Activated CD8-positive, alpha-beta memory T cell treated with anti-CD3 and anti-CD28 coated beads, Interleukin-2, amount 50 U/mL, for 1 hour (primary cell): ENCODE measurements around the gene RIN3.

ENCODE experiments used
- DNase-seq: peaks from one replicate; pipeline ENCODE4 v3.0.0-alpha.2; 2020; ENCODE audit errors: extremely low read depth

The RIN3 gene

GRCh38 chr14:92712654-92713051 lies 199.1 kb downstream of the RIN3 start:
- no peak for DNase-seq

- peak; percentile 51 for DNase-seq
Observed at GRCh38 chr14:92714739-92715307, 201.2 kb downstream of the RIN3 start.

- DNase-seq = no peak
Observed at GRCh38 chr14:92716131-92716530, 202.6 kb downstream of the RIN3 start.

DNA sequence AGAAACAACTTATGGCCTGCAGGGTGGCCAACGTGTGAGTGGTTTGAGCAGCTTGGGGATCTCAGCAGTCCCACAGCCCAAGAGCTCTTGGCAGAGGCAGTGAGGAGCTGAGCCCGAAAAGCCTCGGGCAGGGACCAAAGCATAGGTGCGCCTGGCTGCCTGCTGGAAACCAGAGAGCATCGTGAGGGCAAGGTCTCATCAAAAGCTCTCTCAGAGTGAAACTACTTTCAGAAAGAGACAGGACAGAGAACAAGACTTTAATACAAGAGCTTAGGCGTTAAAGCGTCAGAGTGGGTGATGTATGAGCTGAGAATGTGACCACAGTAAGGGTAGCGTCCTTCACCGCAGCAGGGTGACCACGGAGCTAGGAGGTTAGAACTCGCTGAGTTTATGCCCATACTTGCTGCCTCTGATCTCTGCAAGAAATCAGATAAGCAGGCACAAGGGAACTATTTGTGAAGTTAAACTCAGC lies 204.0 kb downstream of the RIN3 start:
- no peak for DNase-seq

- no peak for DNase-seq
Observed at GRCh38 chr14:92718664-92719063, 205.1 kb downstream of the RIN3 start.

GRCh38 chr14:92719421-92719820 lies 205.8 kb downstream of the RIN3 start:
- no peak for DNase-seq

DNA sequence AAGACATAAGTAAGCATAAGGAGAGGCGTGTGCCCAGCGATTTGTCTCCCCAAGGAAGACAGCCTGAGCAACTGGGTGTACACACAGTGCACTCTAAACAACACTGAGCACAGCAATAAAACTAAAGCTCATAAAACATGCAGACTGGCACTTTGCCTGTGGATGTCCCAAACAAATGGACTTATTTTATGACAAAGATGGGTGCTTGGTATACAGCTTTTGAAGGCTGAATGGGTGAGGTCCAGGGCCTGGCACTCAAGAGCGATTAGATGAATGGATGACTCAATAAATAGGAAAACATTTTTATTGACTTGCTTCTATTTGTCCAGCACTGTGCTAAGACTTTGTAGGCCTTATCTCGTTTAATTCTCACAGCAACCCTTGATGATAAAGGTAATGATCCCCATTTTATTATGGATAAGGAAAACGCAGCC lies 206.3 kb downstream of the RIN3 start:
- DNase-seq = no peak

DNA sequence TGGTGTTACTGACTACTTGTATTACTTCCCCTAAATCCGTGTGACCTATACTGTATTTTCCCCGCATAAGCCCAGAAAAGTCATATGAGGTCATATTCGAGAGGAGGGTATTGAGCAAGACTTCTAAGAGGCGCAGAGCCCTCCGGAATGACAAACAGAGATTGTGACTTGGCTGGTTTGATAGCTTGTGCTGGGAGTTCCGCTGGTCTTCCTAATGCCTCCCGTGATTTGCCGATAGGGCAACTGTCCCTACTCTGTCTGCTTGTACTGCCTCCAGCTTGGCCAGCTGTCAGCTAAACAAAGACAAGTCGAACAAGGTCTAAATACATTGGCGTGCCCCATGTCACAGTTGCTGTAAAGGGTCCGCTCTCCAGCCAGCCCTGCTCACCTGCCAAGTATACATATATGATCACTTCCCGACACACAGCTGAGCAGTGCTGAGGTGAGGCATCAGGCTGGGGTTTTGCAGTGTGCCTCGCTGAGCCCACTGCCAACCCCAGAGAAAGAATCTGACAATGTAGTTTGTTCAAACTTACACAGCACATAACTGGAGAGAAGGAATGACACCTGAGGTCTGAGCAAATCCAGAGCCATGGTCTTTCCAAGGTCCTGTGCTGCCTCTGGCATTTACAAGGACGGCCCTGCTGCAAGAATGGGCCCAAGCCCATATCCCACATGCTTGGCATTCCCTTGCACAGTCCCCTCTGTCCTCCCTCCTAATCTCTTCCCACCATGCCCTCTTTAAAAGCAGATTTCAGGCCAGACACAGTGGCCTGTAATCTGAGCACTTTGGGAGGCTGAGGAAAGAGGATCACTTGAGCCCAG lies 211.1 kb downstream of the RIN3 start:
- no peak for DNase-seq

DNA sequence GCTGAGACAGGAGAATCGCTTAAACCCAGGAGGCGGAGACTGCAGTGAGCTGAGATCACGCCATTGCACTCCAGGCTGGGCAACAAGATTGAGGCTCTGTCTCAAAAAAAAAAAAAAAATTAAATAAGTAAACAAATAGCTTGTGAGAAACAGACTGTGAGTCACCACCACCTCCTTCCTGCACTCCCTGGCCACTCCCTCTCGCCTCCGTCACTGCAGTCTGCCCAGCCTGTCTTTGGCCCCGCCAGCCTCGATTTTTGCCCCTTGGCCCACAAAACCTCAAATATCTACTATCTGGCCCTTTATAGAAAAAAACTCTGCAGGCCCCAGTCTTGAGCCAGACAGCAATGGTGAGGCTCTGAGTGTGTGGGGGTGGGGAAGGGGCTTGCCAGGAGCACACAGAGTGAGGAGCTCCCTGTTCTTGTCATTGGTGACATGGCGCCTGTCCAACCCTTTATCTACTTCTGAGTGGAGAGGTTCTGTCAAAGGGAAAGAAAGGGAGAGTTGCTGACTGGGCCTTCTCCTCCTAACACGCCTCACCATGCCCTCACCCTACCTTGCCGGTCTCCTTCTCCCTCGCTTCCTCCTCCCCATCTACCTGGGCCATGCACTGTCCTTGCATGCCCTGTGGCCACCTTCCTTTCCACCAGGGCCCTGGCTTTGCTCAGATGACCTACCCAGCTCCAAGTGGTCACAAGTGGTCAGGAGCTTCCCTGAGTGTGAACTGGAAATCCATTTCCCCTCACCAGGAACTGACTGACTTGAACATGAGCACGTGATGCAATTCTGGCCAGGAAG lies 212.8 kb downstream of the RIN3 start:
- no peak for DNase-seq

DNA sequence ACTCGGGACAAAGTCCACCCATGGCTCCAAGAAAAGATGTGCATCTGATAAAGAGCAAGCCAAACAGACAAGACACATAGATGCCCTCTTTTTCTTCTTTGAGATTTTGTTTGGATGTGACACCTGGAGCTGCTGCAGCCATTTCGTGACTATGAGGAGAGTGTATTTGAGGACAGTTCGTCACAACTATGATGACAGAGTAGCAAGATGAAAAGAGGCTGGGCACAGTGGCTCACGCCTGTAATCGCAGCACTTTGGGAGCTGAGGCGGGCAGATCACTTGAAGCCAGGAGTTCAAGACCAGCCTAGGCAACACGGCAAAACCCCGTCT lies 213.3 kb downstream of the RIN3 start:
- DNase-seq = no peak

- DNase-seq = no peak
Observed at GRCh38 chr14:92728759-92729364, 215.3 kb downstream of the RIN3 start.

DNA sequence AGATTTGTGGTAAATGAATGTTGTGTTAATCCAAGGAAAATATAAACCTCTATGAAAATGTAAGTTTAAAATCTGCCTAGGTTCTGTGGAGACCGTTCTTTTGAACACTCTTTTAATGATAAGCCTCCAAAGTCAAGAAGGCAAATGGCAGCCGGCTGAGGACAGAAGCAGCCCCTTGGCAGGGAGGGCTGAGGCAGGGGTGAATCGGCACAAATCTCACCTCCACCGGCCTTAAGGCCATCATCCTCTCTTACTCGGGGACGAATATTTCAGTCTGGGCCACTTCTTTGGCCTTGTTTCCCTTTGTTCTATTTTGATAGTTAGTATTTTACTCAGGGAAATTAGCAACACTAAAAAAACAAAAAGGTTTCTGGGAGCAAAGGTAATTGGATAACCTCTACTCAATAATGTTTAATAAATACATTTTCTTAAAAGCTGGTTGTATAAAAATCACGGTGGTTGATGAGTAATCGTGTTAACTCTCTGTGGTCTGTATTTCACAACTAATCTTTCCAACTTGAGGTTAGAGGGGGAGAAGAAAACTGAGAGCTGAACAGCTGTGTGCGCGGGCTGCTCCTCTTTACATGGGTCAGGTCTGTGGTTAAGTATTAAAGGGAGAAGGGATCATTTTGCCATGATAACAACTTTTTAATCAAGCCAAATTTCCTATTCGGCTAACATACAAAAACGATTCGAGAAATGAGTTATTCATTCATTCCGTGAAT lies 216.2 kb downstream of the RIN3 start:
- no peak for DNase-seq

DNA sequence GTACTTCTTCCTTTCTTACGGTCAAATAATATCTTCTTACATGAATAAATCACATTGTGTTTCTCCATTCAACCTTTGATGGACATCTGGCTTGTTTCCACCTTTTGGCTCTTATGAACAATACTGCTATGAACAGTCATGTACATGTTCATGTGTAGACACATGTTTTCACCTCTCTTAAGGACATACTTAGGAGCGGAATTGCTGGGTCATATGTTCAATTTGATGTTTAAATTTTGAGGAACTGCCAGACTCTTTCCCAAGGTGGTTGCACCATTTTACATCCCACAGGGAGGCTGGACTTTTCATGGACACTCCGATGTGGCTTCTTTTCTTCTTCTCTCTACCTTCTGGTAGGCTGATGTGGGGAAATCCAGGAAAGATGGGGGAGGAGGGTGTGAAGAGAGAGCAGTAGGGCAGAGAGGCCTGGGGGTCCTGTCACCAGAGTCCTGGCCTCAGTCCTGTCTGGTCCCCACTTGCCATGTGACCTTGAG lies 218.1 kb downstream of the RIN3 start:
- no peak for DNase-seq

DNA sequence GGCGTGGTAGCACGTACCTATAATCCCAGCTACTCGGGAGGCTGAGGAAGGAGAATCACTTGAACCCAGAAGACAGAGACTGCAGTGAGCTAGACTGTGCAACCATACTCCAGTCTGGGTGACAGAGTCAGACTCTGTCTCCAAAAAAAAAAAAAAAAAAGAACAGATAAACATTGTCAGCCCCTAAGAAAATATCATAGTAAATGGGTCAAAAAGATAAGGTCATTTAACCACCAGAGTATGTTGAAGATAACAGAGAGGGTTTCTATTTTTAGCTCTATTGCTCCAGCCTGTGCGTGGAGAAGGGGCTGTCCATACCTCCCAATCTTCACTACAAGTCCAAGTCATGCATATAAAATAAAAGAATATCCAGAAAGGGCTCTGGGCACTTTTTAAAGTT lies 219.4 kb downstream of the RIN3 start:
- no peak for DNase-seq

DNA sequence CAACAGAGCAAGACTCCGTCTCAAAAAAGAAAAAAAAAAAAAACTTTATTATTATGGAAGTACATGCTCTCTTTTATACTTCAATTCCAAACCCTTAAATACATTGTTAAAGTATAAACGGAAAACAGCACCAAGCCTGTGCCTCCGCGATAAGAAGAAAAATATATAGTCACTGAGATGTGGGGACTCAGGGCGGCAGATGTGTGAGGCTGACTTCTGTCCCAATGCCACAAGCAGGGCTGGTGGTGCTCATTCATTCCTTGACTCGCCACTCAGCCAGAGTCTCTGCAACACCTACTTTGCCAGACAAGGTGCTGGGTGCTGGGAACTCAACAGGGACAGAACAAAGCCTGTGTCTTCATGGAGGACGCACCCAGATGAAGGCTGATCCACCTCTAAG lies 221.0 kb downstream of the RIN3 start:
- DNase-seq = no peak

- DNase-seq = no peak
Observed at GRCh38 chr14:92735344-92735743, 221.8 kb downstream of the RIN3 start.

DNA sequence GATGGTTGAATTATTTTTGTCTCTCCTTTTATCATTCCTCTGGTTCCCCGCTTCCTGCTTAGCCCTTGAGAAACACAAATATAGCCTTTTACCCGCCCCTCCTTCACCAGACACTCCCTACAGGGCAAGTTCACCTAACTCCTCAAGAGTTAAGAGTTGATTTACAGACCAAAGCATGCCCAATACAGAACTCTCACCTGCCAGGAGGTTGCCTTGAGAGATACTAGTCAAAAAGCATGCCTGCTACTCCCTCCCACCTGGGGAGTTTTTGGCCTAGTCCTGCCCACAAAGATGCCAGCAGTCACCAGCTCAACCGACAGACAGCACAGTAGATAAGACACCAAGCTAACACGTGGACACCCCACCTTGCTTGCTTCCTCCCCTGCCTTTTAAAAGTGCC lies 223.6 kb downstream of the RIN3 start:
- no peak for DNase-seq

GRCh38 chr14:92737619-92738188 lies 224.1 kb downstream of the RIN3 start:
- DNase-seq = no peak
